Ovary (tissue), 9 donors: ENCODE data around the gene NTRK3. TPM values are rescaled to one million over a fixed set of nuclear protein-coding genes. Genes with fewer than 3 reads are reported as not detected.

Experiments
- DNase-seq, 5 donors: peaks; one replicate each; pipeline ENCODE4 v3.0.0-alpha.2; 2019 to 2020
- H3K27ac ChIP-seq, 2 donors: fragments of 200-600 bp; one replicate each; pipeline versions ENCODE4 v1.5.1 to v1.8.0; 2019 to 2022
- H3K27me3 ChIP-seq: fragments of 200-600 bp; one replicate; pipeline ENCODE4 v1.8.0; 2022
- H3K36me3 ChIP-seq: fragments of 200-600 bp; sonication (generic); one replicate; pipeline ENCODE4 v1.5.1; 2019
- H3K4me1 ChIP-seq: one replicate; pipeline ENCODE4 v1.8.1; 2013; ENCODE audit warnings: mild to moderate bottlenecking, moderate library complexity; ENCODE audit not compliant: insufficient read depth
- H3K4me3 ChIP-seq: fragments of 200-600 bp; sonication (generic); one replicate; pipeline ENCODE4 v1.5.1; 2017
- H3K9me3 ChIP-seq, 2 donors: fragments of 200-600 bp in 1 of 2; sonication (generic) in 1 of 2; one replicate each; pipeline versions ENCODE4 v1.5.1 to v1.8.1; 2013 to 2019; ENCODE audit warnings: mild to moderate bottlenecking in 1 of 2, moderate library complexity in 1 of 2
- CTCF ChIP-seq, 3 donors: fragments of 450-650 bp in 2 of 3; fragments of 200-600 bp in 1 of 3; IDR thresholded peaks; one replicate each; pipeline versions ENCODE4 v1.5.1 to v1.8.0; 2016 to 2022; ENCODE audit warnings: antibody characterized with exemption in 3 of 3, mild to moderate bottlenecking in 1 of 3
- EP300 ChIP-seq: sonication (generic); formaldehyde crosslinking; IDR thresholded peaks from one replicate; pipeline ENCODE4 v1.6.1; 2017; ENCODE audit warnings: antibody characterized with exemption
- POLR2A ChIP-seq: fragments of 450-650 bp; IDR thresholded peaks from one replicate; pipeline ENCODE4 v1.6.1; 2017; ENCODE audit warnings: antibody characterized with exemption, mild to moderate bottlenecking, moderate library complexity
- WGBS, 3 donors: extraction: QIAGEN DNeasy Blood & Tissue Kit in 1 of 3; methylation state at CpG; one replicate each; pipeline versions ENCODE4 v1.1.5 to v1.1.7; 2013 to 2017; 5-methylcytosine and 5-hydroxymethylcytosine counted together
- intact Hi-C, 4 donors: fragments of 100-400 bp; cut with DNase I; formaldehyde crosslinking; loops; one replicate each; pipeline versions ENCODE4 v1.11.0 to v1.15.1; 2022 to 2023
- polyA plus RNA-seq, 2 donors: library from polyadenylated mRNA; stranded (reverse); fragments of 200-250 nt in 1 of 2; fragments of 350-450 nt in 1 of 2; fragmentation: Illumina TruSeq in 1 of 2; extraction: RNeasy Lipid Tissue Mini Kit (QIAGEN cat#74804) in 1 of 2; gene quantifications; one replicate each; pipeline ENCODE4 v1.2.3, GENCODE V29; 2013 to 2014
- total RNA-seq, 7 donors: library from RNA; depleted of rRNA in 2 of 7; stranded (reverse); fragments of >200 nt in 2 of 7; fragmentation: NEBNext Ultra II Directional in 3 of 7; extraction: Animal tissue kit (Norgen Biotek cat#: 25700) in 3 of 7; gene quantifications; one replicate each; pipeline versions ENCODE4 v1.1.0 to v1.2.4, GENCODE V29; 2016 to 2023
- donor health status: DM: no; HTN: no; CAD: no; lungs with moderate emphysema.
- donor health status: DM: no; HTN: no; CAD: no.
- donor health status: Bipolar disorder and iron deficiency.
- donor health status: DM: yes; HTN: yes; CAD: no.
- donor health status: DM: no; HTN: no; CAD: no.
- donor health status: DM: yes; HTN: yes; CAD: no.

NTRK3 gene
- total and polyA plus RNA-seq, 9 donors, result 0.77 to 14.6 (median 2.7) TPM

GRCh38 chr15:87930457-87930856, 326.1 kb downstream of the NTRK3 start:
- DNase-seq, result no peak
- H3K4me1 ChIP-seq, result no peaks in the 10 kb centered on the region
- H3K27ac ChIP-seq, result no peak overlapping the region
- no peaks in the 10 kb centered on the region for H3K9me3 ChIP-seq
- intact Hi-C loops, result no loop called here
- no peaks in the 10 kb centered on the region for H3K36me3 ChIP-seq
- H3K4me3 ChIP-seq, result no peak overlapping the region
- 49 to 78% (median 49%) methylated on average over 5 of the region's 5 CpGs for WGBS, 3 donors
- TF ChIP-seq CTCF (IDR thresholded peaks at IDR 0.05), result no peak
- TF ChIP-seq EP300, result no peak
- no peak for TF ChIP-seq POLR2A
- H3K27me3 ChIP-seq, result no peaks in the 10 kb centered on the region

DNA sequence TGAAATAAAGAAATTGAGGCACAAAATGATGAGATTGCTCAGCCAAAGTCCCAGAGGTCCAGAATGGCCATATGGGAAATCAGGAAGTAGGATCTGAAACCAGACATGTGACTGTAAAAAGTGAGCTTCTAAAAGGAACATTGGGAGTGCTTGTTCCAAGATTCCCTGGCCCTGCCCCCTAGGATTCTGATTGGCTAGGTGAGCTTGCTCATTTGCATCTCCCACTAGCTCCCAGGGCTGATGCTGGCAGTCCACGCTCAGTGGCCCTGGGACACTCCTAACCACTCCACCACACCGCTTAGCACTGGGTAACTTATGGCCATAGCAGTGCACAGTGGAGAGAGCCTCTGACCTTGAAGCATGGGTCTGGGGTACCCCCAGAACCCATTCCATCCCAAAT, 326.7 kb downstream of the NTRK3 start:
- WGBS, 3 donors, result 71 to 88% (median 77%) methylated on average over 2 of the region's 2 CpGs

GRCh38 chr15:87924433-87924832, 332.1 kb downstream of the NTRK3 start:
- DNase-seq, result no peak
- H3K27me3 ChIP-seq, result no peaks in the 10 kb centered on the region
- no peaks in the 10 kb centered on the region for H3K36me3 ChIP-seq
- TF ChIP-seq EP300 (no peak), CTCF (IDR thresholded peaks at IDR 0.05) (no peak), POLR2A (no peak)
- H3K4me3 ChIP-seq, result no peak overlapping the region
- H3K27ac ChIP-seq, result no peak overlapping the region
- H3K4me1 ChIP-seq, result no peaks in the 10 kb centered on the region
- 20 to 53% (median 25%) methylated on average over 1 of the region's 1 CpG for WGBS, 3 donors
- no peaks in the 10 kb centered on the region for H3K9me3 ChIP-seq
- intact Hi-C loops, result no loop called here

More for the DNA sequence above, 326.7 kb downstream of the NTRK3 start:
- DNase-seq, result no peak
- no peak overlapping the region for H3K27ac ChIP-seq
- no peak overlapping the region for H3K4me3 ChIP-seq
- no peaks in the 10 kb centered on the region for H3K27me3 ChIP-seq
- intact Hi-C loops, result no loop called here
- H3K9me3 ChIP-seq, result no peaks in the 10 kb centered on the region
- no peaks in the 10 kb centered on the region for H3K36me3 ChIP-seq
- TF ChIP-seq EP300 (no peak), POLR2A (no peak), CTCF (IDR thresholded peaks at IDR 0.05) (no peak)
- no peaks in the 10 kb centered on the region for H3K4me1 ChIP-seq

- Histone ChIP-seq H3K4me3 (no peak overlapping the region), H3K4me1 (no peaks in the 10 kb centered on the region), H3K9me3 (no peaks in the 10 kb centered on the region), H3K36me3 (no peaks in the 10 kb centered on the region), H3K27me3 (no peaks in the 10 kb centered on the region), H3K27ac (no peak overlapping the region)
- WGBS, 3 donors, result 82 to 87% (median 84%) methylated on average over 3 of the region's 3 CpGs
- intact Hi-C loops, result no loop called here
- DNase-seq, result no peak
- no peak for TF ChIP-seq POLR2A
- no peak for TF ChIP-seq CTCF (IDR thresholded peaks at IDR 0.05)
- TF ChIP-seq EP300, result no peak
Observed at GRCh38 chr15:87919064-87919463, 337.5 kb downstream of the NTRK3 start.

DNA sequence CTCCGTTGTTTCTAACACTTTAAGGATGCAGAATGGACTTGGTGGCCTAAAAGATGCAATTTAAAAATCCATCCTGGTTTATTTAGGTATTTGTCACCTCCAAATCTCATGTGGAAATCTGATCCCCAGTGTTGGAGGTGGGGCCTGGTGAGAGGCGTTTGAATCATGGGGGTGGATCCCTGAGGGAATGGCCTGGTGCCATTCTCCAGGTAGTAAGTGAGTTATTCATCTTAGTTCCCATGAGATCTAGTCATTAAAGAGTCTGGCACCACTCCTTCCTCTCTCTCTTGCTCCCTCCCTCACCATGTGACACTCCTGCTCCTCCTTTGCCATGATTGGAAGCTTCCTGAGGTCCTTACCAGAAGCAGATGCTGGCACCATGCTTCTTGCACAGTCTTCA, 339.1 kb downstream of the NTRK3 start:
- WGBS, 3 donors, result 36 to 63% (median 48%) methylated on average over 2 of the region's 2 CpGs
- Histone ChIP-seq H3K9me3 (no peaks in the 10 kb centered on the region), H3K36me3 (no peaks in the 10 kb centered on the region), H3K4me1 (no peaks in the 10 kb centered on the region), H3K27me3 (no peaks in the 10 kb centered on the region), H3K27ac (no peak overlapping the region), H3K4me3 (no peak overlapping the region)
- no peak for DNase-seq
- TF ChIP-seq CTCF (IDR thresholded peaks at IDR 0.05) (no peak), POLR2A (no peak), EP300 (no peak)
- intact Hi-C loops, result no loop called here
